Kidney tubule cell (primary cell): ENCODE data around the gene MYF5.
A peak's percentile ranks its signal among the peaks of the same experiment; 100 is the strongest.
"Not testable (repeated sequence)": the region's sequence is repeated elsewhere in the genome, so short reads cannot be mapped to it uniquely, and the experiment has no call there.

ENCODE experiments used
- DNase-seq: peaks from one replicate; pipeline ENCODE4 v3.0.0-alpha.2; 2018; ENCODE audit warnings: low spot score

Gene MYF5

GRCh38 chr12:80716696-80717469 is at the start of gene MYF5:
Gene MYF5, plus strand, starts transcription at chr12:80716912. Its CDS starts 152 bp downstream, at chr12:80717064.
- DNase-seq = no peak

GRCh38 chr12:80670214-80670613 is 46.5 kb upstream of the MYF5 start:
- no peak for DNase-seq

- DNase-seq = not testable (repeated sequence)
Measured at GRCh38 chr12:80676042-80676636, 40.6 kb upstream of the MYF5 start.

GRCh38 chr12:80676856-80677255 is 39.9 kb upstream of the MYF5 start:
- DNase-seq = no peak

- DNase-seq = no peak
Measured at GRCh38 chr12:80677994-80678393, 38.7 kb upstream of the MYF5 start.

- DNase-seq = no peak
Measured at GRCh38 chr12:80679346-80680131, 37.2 kb upstream of the MYF5 start.

GRCh38 chr12:80681287-80681686 is 35.4 kb upstream of the MYF5 start:
- no peak for DNase-seq

GRCh38 chr12:80681786-80682185 is 34.9 kb upstream of the MYF5 start:
- DNase-seq = no peak

- DNase-seq = no peak
Measured at GRCh38 chr12:80684077-80684495, 32.6 kb upstream of the MYF5 start.

- no peak for DNase-seq
Measured at GRCh38 chr12:80690090-80690489, 26.6 kb upstream of the MYF5 start.

GRCh38 chr12:80690513-80690912 is 26.2 kb upstream of the MYF5 start:
- DNase-seq = no peak

- no peak for DNase-seq
Measured at GRCh38 chr12:80692114-80692513, 24.6 kb upstream of the MYF5 start.

- DNase-seq = no peak
Measured at GRCh38 chr12:80697270-80697887, 19.3 kb upstream of the MYF5 start.

GRCh38 chr12:80698256-80698655 is 18.5 kb upstream of the MYF5 start:
- no peak for DNase-seq

GRCh38 chr12:80698847-80699542 is 17.7 kb upstream of the MYF5 start:
- no peak for DNase-seq

GRCh38 chr12:80700327-80700726 is 16.4 kb upstream of the MYF5 start:
- DNase-seq = no peak

GRCh38 chr12:80701388-80701787 is 15.3 kb upstream of the MYF5 start:
- DNase-seq = no peak

- peak; percentile 84 for DNase-seq
Measured at GRCh38 chr12:80702889-80703805, 13.6 kb upstream of the MYF5 start.

- no peak for DNase-seq
Measured at GRCh38 chr12:80704420-80704819, 12.3 kb upstream of the MYF5 start.

- DNase-seq = no peak
Measured at GRCh38 chr12:80707126-80707829, 9.4 kb upstream of the MYF5 start, which contains the start of gene MYF6. Gene MYF6, plus strand, starts transcription at chr12:80707634. Its CDS starts 86 bp downstream, at chr12:80707720.
